Measurements from ENCODE around the gene GBA2.

DNA sequence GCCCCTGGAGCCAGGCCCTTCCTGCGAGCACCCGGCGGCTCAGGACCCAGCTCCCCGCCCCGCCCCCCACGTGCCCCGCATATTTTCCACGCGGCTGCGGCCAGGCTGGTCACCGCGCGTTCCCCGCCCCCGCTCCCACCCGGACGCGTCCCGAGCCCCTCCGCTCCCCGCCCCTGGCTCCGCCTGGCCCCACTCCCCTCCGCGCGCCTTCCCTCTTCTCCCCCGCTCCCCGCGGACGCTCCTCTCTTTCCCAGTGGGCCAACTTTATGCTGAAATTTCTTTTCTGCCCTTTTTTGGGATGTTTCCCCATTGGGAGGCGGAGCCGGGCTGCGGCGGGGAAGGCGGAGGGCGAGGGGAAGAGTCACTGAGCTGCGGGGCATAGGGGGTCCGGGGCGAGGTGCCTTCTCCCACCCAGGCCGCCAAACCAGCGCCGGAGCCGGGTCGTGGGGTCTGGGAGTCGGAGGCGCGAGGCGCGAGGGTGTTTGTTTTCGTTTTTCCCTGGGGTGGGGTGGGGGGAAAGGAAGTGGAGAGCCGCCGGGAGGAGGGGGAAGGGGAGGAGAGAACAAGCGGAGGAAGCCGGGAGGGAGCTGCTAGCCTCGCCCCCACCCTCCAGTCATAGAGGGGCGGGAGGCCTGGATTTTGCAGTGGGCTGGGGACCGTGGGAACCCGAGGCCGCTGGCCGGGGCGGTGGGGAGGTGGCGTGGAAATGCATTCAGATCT is 58.3 kb downstream of the GBA2 start:
- TF ChIP-seq FOXM1 (IDR thresholded peaks at IDR 0.05; ENCODE audit: borderline replicate concordance): no peak
- TF ChIP-seq CTBP1 (IDR thresholded peaks at IDR 0.05; ENCODE audit: borderline replicate concordance): no peak
- no peak for TF ChIP-seq ZNF384 (IDR thresholded peaks at IDR 0.05)
- no peak for TF ChIP-seq ELF4 (IDR thresholded peaks at IDR 0.05)
